NCI-H2196 treated with DMSO at 0.1 percent for 48 hours (cell line): ENCODE measurements around the gene SHKBP1.
"Not testable (repeated sequence)": the region's sequence is repeated elsewhere in the genome, so short reads cannot be mapped to it uniquely, and the experiment has no call there.

Experiments used
- DNase-seq: peaks from one replicate; lab custom pipeline; 2025; ENCODE audit not compliant: unreplicated experiment; lab: John Stamatoyannopoulos, UW

SHKBP1 gene

DNA sequence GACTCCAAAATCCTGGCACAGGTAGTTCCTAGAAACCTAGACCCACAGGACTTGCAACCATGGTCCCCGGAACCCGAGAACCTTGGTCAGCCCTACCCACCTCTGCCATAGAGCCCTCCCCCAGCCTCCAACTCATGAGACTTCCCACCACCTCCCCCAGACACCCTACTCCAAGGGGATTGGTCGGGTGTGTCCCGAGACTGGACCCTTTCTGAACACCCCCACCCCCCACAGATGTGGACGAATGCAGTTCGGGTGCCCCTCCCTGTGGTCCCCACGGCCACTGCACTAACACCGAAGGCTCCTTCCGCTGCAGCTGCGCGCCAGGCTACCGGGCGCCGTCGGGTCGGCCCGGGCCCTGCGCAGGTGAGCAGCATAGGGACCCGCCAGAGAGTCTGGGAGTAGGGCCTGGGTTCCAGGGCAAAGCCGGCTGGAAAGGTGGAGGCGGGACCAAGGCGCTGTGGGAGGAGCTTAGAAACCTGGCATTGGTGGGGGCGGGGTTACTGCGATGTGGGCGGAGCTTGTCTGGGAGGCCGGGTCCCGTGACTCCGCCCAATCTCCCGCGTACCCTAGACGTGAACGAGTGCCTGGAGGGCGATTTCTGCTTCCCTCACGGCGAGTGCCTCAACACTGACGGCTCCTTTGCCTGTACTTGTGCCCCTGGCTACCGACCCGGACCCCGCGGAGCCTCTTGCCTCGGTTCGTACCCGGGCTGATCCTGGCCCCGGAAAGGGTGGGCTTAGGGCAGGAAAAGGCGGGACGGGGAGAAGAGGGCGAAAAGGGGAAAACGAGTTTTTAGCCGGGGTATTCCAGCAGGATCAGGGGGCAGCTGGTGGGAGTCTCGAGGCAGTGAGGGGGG lies 36.4 kb downstream of the SHKBP1 start:
- peak; percentile 57 for DNase-seq

DNA sequence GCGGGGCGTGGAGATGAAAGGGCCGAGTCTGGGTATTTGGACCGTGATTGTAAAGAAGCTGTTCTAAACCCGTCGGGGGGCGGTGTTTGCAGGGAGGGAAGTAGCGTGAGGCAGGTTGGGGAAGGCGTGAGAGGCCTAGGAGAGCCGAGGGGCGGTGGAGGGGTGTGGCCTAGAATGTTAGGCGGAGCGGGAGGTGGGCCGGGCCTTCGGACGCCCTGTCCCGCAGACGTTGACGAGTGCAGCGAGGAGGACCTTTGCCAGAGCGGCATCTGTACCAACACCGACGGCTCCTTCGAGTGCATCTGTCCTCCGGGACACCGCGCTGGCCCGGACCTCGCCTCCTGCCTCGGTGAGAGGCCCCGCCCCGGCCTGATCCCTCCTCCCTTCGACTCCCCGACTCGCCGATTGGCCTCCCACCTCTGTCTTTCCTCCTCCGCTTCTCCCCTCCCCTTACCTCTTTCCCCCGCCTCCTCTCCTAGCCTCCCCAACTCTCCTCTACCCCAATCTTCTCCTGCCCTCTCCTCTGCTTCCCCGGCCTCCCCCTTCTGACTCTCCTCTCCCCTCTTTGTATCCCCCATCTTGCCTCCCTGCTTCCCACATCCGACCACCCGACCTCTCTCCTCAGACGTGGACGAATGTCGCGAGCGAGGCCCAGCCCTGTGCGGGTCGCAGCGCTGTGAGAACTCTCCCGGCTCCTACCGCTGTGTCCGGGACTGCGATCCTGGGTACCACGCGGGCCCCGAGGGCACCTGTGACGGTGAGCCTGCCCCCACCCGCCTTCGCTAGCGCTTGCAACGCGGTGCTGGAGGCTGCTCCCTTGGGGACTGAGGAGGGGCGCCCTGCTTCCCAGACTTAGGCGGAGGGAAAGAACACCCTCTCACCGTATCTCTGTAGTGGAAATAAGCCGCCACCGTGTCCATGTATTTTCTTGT lies 37.3 kb downstream of the SHKBP1 start:
- DNase-seq: peak; percentile 97

DNA sequence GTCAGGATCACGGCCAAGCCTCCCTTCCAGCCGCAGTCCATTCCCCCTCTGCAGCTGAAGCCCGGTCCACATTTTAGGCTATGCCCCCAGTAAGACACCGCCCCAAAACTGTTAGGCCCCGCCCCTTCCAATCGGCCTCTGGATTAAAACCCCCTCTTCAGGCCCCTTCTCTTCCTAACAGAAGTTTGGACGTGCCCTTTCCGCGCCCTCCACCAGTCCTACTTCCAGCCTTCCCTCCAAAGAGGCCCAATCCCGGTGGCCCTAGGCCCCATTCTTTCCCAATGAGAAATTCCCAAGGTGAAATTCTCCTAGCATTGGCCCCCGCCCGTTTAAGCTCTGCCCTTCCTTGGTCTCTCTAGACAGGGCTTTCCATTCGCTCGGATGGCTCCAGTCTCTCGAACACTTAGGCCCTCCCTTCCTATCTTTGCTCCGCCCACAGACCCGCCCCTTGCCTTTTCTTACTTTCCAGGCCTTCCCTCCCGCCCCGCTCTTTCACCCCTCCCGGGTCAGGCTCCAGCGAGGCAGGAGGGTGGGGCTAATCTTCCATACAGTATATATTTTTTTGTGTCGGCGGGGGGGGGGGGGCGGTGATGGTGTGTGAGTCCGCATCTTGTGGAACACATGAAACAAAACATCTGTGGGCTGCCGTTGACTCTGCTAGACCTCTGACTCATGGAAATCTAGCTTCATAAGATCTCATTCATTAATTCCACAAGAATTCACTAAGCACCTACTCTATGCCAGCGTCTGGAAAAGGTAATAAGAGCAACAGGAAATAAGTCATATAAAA lies 38.1 kb downstream of the SHKBP1 start:
- peak; percentile 92 for DNase-seq

DNA sequence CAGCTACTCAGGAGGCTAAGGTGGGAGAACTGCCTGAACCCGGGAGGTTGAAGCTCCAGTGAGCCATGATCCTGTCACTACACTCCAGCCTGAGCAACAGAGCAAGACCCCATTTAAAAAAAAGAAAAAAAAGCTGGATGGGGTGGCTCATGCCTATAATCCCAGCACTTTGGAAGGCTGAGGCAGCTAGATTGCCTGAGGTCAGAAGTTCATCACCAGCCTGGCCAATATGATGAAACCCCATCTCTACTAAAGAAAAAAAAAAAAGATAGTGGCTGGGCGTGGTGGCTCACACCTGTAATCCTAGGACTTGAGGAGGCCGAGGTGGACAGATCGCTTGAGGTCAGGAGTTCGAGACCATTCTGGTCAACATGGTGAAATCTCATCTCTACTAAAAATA lies 39.5 kb downstream of the SHKBP1 start:
- no peak for DNase-seq

DNA sequence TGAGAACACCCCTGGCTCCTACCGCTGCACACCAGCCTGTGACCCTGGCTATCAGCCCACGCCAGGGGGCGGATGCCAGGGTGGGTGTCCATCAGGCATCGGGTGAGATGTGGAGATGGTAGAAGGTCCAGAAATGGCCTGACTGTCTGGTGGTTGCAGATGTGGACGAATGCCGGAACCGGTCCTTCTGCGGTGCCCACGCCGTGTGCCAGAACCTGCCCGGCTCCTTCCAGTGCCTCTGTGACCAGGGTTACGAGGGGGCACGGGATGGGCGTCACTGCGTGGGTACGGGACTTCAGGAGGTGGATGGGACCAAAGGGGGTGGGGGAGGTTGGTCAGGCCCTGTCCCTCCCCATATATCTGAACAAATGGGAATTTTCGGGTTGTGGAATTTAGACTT lies 40.3 kb downstream of the SHKBP1 start:
- no peak for DNase-seq

DNA sequence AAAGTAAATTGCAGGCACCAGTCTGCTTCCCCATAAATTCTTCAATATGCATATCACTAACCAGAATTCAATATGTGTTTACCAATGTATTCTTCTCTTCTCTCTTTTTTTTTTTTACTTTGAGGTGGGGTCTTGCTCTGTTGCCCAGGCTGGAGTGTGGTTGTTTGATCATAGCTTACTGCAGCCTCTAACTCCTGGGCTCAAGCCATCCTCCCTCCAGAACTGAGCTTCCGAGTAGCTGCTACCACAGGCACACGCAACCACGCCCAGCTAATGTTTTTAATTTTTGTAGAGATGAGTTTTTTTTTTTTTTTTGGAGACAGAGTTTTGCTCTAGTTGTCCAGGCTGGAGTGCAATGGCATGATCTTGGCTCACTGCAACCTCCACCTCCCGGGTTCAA lies 41.3 kb downstream of the SHKBP1 start:
- no peak for DNase-seq

DNA sequence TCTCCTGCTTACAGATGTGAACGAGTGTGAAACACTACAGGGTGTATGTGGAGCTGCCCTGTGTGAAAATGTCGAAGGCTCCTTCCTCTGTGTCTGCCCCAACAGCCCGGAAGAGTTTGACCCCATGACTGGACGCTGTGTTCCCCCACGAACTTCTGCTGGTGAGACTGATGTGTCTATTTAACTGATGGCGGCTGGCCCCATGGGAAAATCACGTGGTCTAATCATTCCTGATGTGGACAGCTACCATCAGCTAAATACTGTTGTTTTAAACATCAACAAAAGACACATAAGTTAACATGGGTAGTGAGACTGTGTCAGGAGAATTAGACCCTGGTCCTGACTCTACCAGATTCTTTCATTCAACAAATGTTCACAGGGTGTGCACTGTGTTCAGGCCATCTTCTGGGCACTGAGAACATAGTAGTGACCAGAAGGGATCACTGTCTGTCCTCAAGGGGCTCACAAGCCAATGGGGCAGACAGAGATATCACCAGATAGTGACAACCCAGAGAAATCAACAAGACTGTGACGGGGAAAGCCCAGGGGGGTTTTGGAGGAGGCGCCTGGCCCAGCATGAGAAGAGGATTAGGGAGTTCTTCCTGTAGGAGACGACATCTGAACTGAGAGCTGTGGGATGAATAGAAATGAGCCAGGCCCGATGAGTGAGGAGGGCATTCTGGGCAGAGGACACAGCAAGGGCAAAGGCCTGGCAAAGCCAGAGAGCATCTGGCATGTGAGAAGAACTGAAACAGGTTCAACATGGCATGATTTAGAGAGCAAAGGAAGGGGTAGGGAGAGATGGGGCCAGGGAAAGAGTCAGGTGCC lies 42.9 kb downstream of the SHKBP1 start:
- no peak for DNase-seq

DNA sequence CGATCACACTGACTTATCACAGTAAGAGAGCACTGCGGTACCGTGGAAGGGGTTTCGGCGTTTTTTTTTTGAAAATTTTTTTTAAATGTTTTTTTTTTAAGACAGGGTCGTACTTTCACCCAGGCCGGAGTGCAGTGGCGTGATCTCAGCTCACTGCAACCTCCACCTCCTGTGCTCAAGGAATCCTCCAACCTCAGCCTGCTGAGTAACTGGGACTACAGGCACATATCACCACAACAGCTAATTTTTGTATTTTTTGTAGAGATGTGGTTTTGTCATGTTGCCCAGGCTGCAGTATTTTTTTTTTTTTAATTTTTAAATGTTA lies 43.5 kb downstream of the SHKBP1 start:
- no peak for DNase-seq

DNA sequence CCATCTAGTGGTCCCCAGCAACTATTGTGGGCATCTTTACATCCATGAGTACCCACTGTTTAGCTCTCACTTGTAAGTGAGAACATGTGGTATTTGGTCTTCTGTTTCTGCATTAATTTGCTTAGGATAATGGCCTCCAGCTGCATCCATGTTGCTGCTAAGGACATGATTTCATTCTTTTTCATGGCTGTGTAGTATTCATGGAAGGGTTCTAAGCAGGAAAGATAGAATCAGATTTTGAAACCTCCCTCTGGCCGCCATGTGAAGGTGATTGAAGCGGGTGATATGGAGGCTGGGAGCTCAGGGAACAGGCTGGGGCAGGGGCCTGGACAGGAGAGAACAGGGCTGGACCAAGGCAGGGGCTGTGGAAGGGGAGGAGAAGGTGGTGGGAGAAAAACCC lies 44.6 kb downstream of the SHKBP1 start:
- DNase-seq: no peak

DNA sequence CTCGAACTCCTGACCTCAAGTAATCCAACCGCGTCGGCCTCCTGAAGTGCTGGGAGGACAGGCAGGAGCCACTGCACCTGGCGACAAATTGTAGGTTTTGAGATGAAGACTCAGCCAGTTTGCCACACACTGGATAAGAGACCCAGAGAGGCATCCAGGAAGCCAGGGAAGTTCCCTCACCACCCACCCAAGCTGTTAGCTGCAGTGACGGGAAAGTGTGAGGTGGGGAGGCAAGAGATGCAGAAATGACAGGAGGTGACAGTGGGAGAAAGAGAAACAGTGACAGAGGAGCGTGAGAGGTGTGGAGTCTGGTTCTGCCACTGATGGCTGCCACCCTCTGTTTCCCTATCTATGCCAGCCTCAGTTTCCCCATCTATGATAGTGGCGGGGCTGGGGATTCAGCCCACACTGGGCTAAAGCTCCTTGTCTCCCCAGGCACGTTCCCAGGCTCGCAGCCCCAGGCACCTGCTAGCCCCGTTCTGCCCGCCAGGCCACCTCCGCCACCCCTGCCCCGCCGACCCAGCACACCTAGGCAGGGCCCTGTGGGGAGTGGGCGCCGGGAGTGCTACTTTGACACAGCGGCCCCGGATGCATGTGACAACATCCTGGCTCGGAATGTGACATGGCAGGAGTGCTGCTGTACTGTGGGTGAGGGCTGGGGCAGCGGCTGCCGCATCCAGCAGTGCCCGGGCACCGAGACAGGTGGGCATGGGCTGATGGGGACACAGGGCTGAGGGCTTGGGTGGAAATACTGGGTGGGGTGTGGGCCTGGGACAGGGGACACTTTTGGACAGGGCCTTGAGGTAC lies 45.5 kb downstream of the SHKBP1 start:
- no peak for DNase-seq

DNA sequence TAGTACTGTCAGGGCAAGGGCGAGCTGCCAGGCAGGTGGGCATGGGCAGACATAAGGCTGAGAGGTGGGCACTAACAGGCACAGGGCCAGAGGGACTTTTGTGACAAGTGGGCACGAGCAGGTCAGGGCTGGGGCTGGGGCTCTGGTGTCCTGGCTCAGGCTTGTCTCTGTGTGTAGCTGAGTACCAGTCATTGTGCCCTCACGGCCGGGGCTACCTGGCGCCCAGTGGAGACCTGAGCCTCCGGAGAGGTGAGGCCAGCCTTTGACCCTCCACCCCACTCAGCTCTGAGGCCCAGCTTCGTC lies 46.1 kb downstream of the SHKBP1 start:
- DNase-seq: no peak

DNA sequence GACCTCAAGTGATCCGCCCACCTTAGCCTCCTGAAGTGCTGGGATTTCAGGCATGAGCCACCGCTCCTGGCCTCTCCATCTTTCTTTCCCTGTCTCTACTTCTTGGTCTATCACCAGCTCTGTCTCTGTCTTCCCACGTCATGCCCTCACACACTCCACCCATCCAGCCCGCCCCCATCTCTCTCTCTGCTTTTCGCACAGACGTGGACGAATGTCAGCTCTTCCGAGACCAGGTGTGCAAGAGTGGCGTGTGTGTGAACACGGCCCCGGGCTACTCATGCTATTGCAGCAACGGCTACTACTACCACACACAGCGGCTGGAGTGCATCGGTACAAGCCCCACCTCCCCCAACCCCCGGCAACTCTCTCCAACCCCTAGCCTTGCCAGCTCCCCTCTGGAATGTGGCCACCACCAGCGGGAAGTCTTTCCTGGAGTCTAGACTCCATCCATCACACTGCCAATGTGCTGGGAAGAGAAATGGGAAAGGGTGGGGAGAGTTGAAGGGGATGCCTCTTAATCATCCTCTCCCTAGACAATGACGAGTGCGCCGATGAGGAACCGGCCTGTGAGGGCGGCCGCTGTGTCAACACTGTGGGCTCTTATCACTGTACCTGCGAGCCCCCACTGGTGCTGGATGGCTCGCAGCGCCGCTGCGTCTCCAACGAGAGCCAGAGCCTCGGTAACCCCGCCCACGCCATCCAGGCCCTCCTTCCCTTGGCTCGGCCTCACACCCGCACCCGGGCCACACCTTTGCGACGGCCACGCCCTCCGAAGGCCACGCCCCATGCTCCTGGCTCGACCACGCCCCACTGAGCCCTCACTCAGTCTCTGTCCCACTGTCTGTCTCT lies 47.0 kb downstream of the SHKBP1 start:
- peak; percentile 91 for DNase-seq

DNA sequence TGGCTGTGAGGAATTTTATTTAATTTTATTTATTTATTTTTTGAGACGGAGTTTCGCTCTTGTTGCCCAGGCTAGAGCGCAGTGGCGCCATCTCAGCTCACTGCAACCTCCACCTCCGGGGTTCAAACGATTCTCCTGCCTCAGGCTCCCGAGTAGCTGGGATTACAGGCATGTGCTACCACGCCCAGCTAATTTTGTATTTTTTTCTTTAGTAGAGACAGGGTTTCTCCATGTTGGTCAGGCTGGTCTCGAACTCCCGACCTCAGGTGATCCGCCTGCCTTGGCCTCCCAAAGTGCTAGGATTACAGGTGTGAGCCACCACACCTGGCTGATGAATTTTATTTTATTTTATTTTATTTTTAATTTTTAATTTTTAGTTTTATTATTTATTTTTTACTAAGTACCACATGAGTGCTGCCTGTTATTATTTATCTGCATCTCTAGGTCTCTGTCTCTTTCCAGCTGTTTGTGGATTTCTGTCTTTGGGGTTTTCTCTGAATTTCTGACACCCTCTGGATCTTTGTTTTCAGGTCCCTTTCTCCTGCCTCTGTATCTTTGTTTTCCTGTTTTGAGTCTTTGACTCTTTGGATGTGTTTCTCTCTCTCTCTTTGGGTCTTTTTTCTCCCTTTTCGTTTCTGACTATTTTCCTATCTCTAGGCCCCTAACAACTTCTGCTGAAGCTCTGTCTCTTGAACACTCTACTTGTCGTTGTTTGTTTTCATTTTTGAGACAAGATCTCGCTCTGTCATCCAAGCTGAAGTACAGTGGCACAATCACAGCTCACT lies 47.9 kb downstream of the SHKBP1 start:
- DNase-seq: not testable (repeated sequence)

DNA sequence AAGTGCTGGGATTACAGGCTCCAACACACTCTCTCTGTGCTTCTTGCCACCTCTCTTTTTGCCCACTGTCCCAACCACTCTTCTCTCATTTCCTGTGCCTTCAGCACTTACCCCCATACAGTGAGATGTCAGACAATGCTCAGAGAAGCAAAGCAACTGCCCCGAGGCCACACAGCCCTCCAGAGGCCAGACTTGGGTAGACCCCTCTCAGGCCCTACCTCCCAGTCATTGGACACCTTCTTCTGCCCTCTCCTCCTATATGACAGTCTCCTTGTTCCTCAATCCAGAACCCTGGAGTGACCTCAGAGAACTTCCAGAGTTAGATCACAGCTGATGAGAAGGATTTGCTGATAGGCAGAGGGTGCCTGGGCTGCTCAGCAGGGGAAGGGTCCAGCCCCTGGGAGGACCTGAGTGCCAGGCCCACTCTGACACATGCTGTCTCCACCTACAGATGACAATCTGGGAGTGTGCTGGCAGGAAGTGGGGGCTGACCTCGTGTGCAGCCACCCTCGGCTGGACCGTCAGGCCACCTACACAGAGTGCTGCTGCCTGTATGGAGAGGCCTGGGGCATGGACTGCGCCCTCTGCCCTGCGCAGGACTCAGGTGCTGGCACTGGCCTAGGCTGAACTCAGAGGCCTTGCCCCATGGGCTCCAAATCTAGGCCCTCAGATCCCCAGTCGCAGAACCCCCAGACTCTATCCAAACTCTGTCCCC lies 48.9 kb downstream of the SHKBP1 start:
- no peak for DNase-seq

DNA sequence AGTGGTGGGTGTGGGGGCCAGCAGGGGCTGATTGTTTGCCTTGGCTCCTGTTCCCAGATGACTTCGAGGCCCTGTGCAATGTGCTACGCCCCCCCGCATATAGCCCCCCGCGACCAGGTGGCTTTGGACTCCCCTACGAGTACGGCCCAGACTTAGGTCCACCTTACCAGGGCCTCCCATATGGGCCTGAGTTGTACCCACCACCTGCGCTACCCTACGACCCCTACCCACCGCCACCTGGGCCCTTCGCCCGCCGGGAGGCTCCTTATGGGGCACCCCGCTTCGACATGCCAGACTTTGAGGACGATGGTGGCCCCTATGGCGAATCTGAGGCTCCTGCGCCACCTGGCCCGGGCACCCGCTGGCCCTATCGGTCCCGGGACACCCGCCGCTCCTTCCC lies 50.2 kb downstream of the SHKBP1 start:
- no peak for DNase-seq

DNA sequence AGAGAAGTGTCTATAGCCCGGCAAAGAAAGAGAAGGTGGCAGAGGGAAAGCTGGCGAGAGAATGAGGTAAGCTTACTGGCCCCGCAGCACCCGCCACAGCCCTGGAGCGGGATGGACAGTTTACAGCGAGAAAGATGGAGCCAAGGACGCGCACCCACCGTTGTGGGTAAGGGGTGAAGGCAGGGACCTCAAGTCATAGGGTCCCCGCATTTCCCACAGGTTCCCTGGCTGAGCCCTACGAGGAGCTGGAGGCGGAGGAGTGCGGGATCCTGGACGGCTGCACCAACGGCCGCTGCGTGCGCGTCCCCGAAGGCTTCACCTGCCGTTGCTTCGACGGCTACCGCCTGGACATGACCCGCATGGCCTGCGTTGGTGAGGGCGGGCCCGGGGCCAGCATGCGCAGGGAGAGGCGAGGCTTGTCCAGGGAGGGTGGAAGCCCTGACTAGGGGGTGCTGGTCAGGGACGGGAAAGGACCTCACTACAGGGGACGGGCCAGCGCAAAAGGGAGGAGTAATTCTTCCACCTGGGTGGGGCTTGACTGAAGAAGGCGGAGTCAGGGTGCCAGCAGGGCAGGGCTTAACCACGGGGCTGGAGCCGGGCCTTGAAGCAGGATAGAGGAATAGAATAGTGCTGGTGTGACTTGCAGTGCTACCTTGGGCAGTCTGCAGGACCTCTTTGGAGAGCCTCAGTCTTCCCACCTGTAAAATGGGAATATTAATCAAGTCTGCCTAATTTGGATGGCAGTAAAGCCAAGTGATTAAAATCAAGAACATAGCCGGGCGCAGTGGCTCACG lies 51.0 kb downstream of the SHKBP1 start:
- no peak for DNase-seq

DNA sequence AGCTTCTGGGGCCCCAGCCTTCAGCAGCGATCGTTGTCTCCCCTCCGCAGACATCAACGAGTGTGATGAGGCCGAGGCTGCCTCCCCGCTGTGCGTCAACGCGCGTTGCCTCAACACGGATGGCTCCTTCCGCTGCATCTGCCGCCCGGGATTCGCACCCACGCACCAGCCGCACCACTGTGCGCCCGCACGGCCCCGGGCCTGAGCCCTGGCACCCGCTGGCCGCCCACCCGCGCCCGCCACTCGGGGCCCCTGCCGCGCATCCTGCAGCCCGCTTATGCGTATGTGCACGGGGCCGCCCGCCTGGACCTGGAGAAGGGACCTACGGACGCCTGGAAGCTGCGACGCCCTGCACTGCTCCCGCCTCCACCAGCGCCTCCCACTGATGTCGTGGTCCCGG lies 52.7 kb downstream of the SHKBP1 start:
- DNase-seq: no peak
